Adrenal gland (tissue), 12 donors: ENCODE results near the gene G6PC2. TPM values are rescaled to one million over a fixed set of nuclear protein-coding genes. Genes with fewer than 3 reads are reported as not detected.
"Not testable (repeated sequence)": the region's sequence is repeated elsewhere in the genome, so short reads cannot be mapped to it uniquely, and the experiment has no call there.

ENCODE experiments used
- DNase-seq, 7 donors: peaks; one replicate each; pipeline ENCODE4 v3.0.0-alpha.2; 2019 to 2020
- H3K27ac ChIP-seq, 5 donors: fragments of 200-600 bp; sonication (generic) in 4 of 5; 1 replicate in 3 of 5; 2 replicates in 2 of 5; pipeline versions ENCODE4 v1.5.1 to v1.8.0; 2016 to 2020; ENCODE audit warnings: mild to moderate bottlenecking in 1 of 5
- H3K27me3 ChIP-seq: fragments of 200-600 bp; 2 replicates; pipeline ENCODE4 v1.8.0; 2021
- H3K36me3 ChIP-seq, 2 donors: fragments of 200-600 bp; replicated peaks in 1 of 2; 1 replicate in 1 of 2; 2 replicates in 1 of 2; pipeline versions ENCODE4 v1.5.1 to v1.8.0; 2018 to 2022
- H3K4me1 ChIP-seq, 2 donors: fragments of 200-600 bp; replicated peaks in 1 of 2; 1 replicate in 1 of 2; 2 replicates in 1 of 2; pipeline versions ENCODE4 v1.5.1 to v1.8.0; 2018 to 2021
- H3K4me3 ChIP-seq, 4 donors: fragments of 200-600 bp; sonication (generic) in 3 of 4; one replicate each; pipeline ENCODE4 v1.5.1; 2016 to 2018
- H3K9me3 ChIP-seq, 3 donors: fragments of 200-600 bp; sonication (generic) in 1 of 3; replicated peaks in 1 of 3; 1 replicate in 2 of 3; 2 replicates in 1 of 3; pipeline versions ENCODE4 v1.5.1 to v1.8.0; 2016 to 2021
- CTCF ChIP-seq, 6 experiments: fragments of 450-650 bp in 4 of 6; fragments of 200-600 bp in 2 of 6; sonication (generic) in 1 of 6; IDR thresholded peaks; 1 replicate in 5 of 6; 2 replicates in 1 of 6; pipeline versions ENCODE4 v1.5.1 to v1.8.0; 2016 to 2021; ENCODE audit warnings: antibody characterized with exemption in 6 of 6, mild to moderate bottlenecking in 2 of 6, moderate library complexity in 1 of 6
- POLR2A ChIP-seq, 2 donors: fragments of 450-650 bp; IDR thresholded peaks; one replicate each; pipeline ENCODE4 v1.6.1; 2017; ENCODE audit warnings: antibody characterized with exemption in 2 of 2, mild to moderate bottlenecking in 2 of 2, moderate library complexity in 1 of 2
- WGBS, 4 donors: extraction: QIAGEN DNeasy Blood & Tissue Kit in 2 of 4; methylation state at CpG; one replicate each; pipeline versions ENCODE4 v1.1.5 to v1.1.7; 2013 to 2017; 5-methylcytosine and 5-hydroxymethylcytosine counted together
- intact Hi-C, 2 donors: fragments of 100-400 bp; cut with DNase I; formaldehyde crosslinking; loops; one replicate each; pipeline versions ENCODE4 v1.14.1 to v1.15.0; 2022 to 2023
- polyA plus RNA-seq, 3 donors: library from polyadenylated mRNA; stranded (reverse); fragments of 200-250 nt in 2 of 3; fragments of 350-450 nt in 1 of 3; fragmentation: Illumina TruSeq in 1 of 3; extraction: RNeasy Lipid Tissue Mini Kit (QIAGEN cat#74804) in 1 of 3; gene quantifications; one replicate each; pipeline ENCODE4 v1.2.3, GENCODE V29; 2013 to 2014
- total RNA-seq, 9 donors: library from RNA; depleted of rRNA in 4 of 9; stranded (reverse); fragments of >200 nt in 4 of 9; fragments of 120-200 nt in 1 of 9; fragmentation: NEBNext Ultra II Directional in 1 of 9; extraction: Animal tissue kit (Norgen Biotek cat#: 25700) in 1 of 9; gene quantifications; one replicate each; pipeline versions ENCODE4 v1.1.0 to v1.2.4, GENCODE V29; 2013 to 2023
- donor health status: healthy with polysubstance abuse.
- donor health status: Bipolar disorder and iron deficiency.
- donor health status: DM: yes; HTN: yes; CAD: no.
- donor health status: DM: no; HTN: no; CAD: no.
- donor health status: DM: no; HTN: no; CAD: no.
- donor health status: DM: yes; HTN: yes; CAD: no.

The G6PC2 gene
- total and polyA plus RNA-seq, 12 donors: 0.06 to 0.17 TPM; not detected in 10

GRCh38 chr2:168926621-168927386 lies 25.7 kb downstream of the G6PC2 start:
- no peak for DNase-seq
- intact Hi-C loops: loop anchor here (10.0 kb wide), 1 partner anchor 582 kb away; no protein-coding TSS in a partner anchor
- WGBS, 4 donors: 68 to 73% (median 69%) methylated on average over 3 of the region's 3 CpGs
- no peaks in the 10 kb centered on the region for H3K9me3 ChIP-seq
- H3K36me3 ChIP-seq: no peaks in the 10 kb centered on the region
- H3K4me1 ChIP-seq: no peaks in the 10 kb centered on the region
- no peak overlapping the region for H3K27ac ChIP-seq
- TF ChIP-seq CTCF (IDR thresholded peaks at IDR 0.05) (no peak), POLR2A (IDR thresholded peaks at IDR 0.05) (no peak)
- H3K27me3 ChIP-seq: no peaks in the 10 kb centered on the region
- H3K4me3 ChIP-seq: no peak overlapping the region

- WGBS, 4 donors: 88 to 92% (median 90%) methylated on average over 3 of the region's 3 CpGs
- no peak overlapping the region for H3K27ac ChIP-seq
Measured at GRCh38 chr2:168928113-168928831, 27.2 kb downstream of the G6PC2 start.

GRCh38 chr2:168929031-168929430 lies 27.9 kb downstream of the G6PC2 start:
- intact Hi-C loops: loop anchor here (10.0 kb wide), 1 partner anchor 584 kb away; no protein-coding TSS in a partner anchor
- H3K9me3 ChIP-seq: no peaks in the 10 kb centered on the region
- H3K27ac ChIP-seq: no peak overlapping the region
- no peak for TF ChIP-seq POLR2A (IDR thresholded peaks at IDR 0.05)
- TF ChIP-seq CTCF (IDR thresholded peaks at IDR 0.05): no peak
- H3K36me3 ChIP-seq: no peaks in the 10 kb centered on the region
- H3K4me1 ChIP-seq: no peaks in the 10 kb centered on the region
- no peak overlapping the region for H3K4me3 ChIP-seq
- H3K27me3 ChIP-seq: no peaks in the 10 kb centered on the region
- DNase-seq: no peak
- WGBS, 4 donors: 70 to 90% (median 76%) methylated on average over 3 of the region's 3 CpGs

More at GRCh38 chr2:168928113-168928831, 27.2 kb downstream of the G6PC2 start:
- no peak for TF ChIP-seq POLR2A (IDR thresholded peaks at IDR 0.05)
- no peak for TF ChIP-seq CTCF (IDR thresholded peaks at IDR 0.05)
- Histone ChIP-seq H3K4me1 (no peaks in the 10 kb centered on the region), H3K9me3 (no peaks in the 10 kb centered on the region), H3K4me3 (no peak overlapping the region), H3K27me3 (no peaks in the 10 kb centered on the region), H3K36me3 (no peaks in the 10 kb centered on the region)
- intact Hi-C loops: loop anchor here (10.0 kb wide), 1 partner anchor 583 kb away; no protein-coding TSS in a partner anchor
- no peak for DNase-seq

- TF ChIP-seq CTCF (IDR thresholded peaks at IDR 0.05): no peak
- no peak for TF ChIP-seq POLR2A (IDR thresholded peaks at IDR 0.05)
- H3K4me1 ChIP-seq: no peaks in the 10 kb centered on the region
- 68 to 79% (median 74%) methylated on average over 1 of the region's 1 CpG for WGBS, 4 donors
- no peaks in the 10 kb centered on the region for H3K36me3 ChIP-seq
- no peak overlapping the region for H3K4me3 ChIP-seq
- intact Hi-C loops: no loop called here
- H3K27ac ChIP-seq: no peak overlapping the region
- DNase-seq: no peak
- H3K9me3 ChIP-seq: no peaks in the 10 kb centered on the region
- no peaks in the 10 kb centered on the region for H3K27me3 ChIP-seq
Measured at GRCh38 chr2:168930242-168930641, 29.2 kb downstream of the G6PC2 start.

DNA sequence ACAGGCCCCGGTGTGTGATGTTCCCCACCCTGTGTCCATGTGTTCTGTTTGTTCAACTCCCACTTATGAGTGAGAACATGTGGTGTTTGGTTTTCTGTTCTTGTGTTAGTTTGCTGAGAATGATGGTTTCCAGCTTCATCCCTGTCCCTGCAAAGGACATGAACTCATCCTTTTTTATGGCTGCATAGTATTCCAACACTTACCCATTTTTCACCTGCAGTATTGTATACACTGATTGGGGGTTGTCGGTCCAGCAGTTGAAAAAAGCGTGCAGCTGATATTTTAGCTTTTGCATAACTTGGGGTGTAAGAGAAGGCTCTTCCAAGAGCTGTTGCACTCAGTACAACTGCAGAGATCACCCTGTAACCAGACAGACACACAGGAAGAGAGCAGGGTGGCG lies 31.1 kb downstream of the G6PC2 start:
- H3K9me3 ChIP-seq, H3K27me3 ChIP-seq, H3K27ac ChIP-seq, intact Hi-C loops, DNase-seq, H3K36me3 ChIP-seq, H3K4me1 ChIP-seq, H3K4me3 ChIP-seq: not testable (repeated sequence)
- WGBS, 4 donors: 90 to 94% (median 92%) methylated on average over 4 of the region's 4 CpGs
